22Rv1 (cell line): Measurements from ENCODE around the gene CAMSAP1.

Source experiments
- ZFX ChIP-seq: fragments of 450-650 bp; IDR thresholded peaks from 2 replicates; pipeline ENCODE4 v1.6.1; 2017; ENCODE audit warnings: antibody characterized with exemption, borderline replicate concordance
- TF ChIP-seq, protein P1 (sequence below): fragments of 450-650 bp; IDR thresholded peaks from 2 replicates; pipeline ENCODE4 v1.5.1; 2017; ENCODE audit warnings: mild to moderate bottlenecking

DNA sequence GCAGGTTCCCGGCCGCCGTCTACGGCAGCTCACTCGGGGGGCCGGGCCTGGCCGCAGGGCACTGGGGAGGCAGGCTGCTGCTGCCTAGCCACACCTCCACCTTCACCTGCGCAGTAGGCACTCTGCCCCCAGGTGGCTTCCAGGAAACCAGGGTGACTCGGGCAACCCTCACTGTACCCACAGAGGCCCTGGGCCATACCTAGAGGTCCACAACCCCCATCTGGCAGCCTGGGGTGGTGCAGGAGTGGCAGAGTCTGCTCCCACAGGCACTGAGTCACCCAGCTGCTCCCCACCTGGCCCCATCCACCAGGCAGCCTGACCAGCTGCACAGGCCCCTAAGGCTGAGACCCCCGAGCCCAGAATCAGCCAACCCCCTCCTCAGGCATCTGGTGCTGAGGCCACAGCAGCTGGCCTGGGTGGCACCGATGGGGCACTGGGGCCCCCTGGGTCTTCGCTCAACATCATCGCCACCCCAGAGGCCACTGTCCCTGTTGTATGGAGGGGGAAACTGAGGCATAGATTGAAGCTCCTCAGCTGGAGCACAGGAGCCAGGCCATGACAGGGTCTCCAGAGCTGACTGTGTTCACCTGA, 135.2 kb downstream of the CAMSAP1 start:
- TF ChIP-seq, protein P1, sequence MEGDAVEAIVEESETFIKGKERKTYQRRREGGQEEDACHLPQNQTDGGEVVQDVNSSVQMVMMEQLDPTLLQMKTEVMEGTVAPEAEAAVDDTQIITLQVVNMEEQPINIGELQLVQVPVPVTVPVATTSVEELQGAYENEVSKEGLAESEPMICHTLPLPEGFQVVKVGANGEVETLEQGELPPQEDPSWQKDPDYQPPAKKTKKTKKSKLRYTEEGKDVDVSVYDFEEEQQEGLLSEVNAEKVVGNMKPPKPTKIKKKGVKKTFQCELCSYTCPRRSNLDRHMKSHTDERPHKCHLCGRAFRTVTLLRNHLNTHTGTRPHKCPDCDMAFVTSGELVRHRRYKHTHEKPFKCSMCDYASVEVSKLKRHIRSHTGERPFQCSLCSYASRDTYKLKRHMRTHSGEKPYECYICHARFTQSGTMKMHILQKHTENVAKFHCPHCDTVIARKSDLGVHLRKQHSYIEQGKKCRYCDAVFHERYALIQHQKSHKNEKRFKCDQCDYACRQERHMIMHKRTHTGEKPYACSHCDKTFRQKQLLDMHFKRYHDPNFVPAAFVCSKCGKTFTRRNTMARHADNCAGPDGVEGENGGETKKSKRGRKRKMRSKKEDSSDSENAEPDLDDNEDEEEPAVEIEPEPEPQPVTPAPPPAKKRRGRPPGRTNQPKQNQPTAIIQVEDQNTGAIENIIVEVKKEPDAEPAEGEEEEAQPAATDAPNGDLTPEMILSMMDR, result no peak
- TF ChIP-seq ZFX, result no peak
